Loucy (cell line): ENCODE data around the gene THADA.

ENCODE experiments used
- H2AFZ ChIP-seq: fragments of 200-600 bp; sonication (generic); 2 replicates; pipeline ENCODE4 v1.6.0; 2016; ENCODE audit warnings: antibody characterized with exemption, mild to moderate bottlenecking, low read length, moderate library complexity
- H3F3A ChIP-seq: fragments of 200-600 bp; 2 replicates; pipeline ENCODE4 v1.6.0; 2016; ENCODE audit warnings: antibody characterized with exemption, low read depth, mild to moderate bottlenecking
- H3K27me3 ChIP-seq: fragments of 200-600 bp; sonication (generic); 2 replicates; pipeline ENCODE4 v1.6.1; 2014; ENCODE audit warnings: low read length, mild to moderate bottlenecking; ENCODE audit not compliant: insufficient read depth, poor library complexity, severe bottlenecking
- H3K36me3 ChIP-seq: fragments of 200-600 bp; sonication (generic); 2 replicates; pipeline ENCODE4 v1.6.1; 2016; ENCODE audit warnings: low read length; ENCODE audit not compliant: insufficient read depth
- H3K4me1 ChIP-seq: fragments of 200-600 bp; sonication (generic); 2 replicates; pipeline ENCODE4 v1.5.1; 2014; ENCODE audit warnings: low read length, mild to moderate bottlenecking; ENCODE audit not compliant: insufficient read depth, poor library complexity, severe bottlenecking
- H3K4me2 ChIP-seq: fragments of 200-600 bp; sonication (generic); 2 replicates; pipeline ENCODE4 v1.6.0; 2014; ENCODE audit warnings: antibody characterized with exemption, low read length, low read depth, mild to moderate bottlenecking; ENCODE audit not compliant: poor library complexity, severe bottlenecking
- H3K4me3 ChIP-seq: fragments of 200-600 bp; sonication (generic); 2 replicates; pipeline ENCODE4 v1.5.1; 2014; ENCODE audit warnings: low read length, mild to moderate bottlenecking, mixed read lengths; ENCODE audit not compliant: poor library complexity, severe bottlenecking
- H3K79me2 ChIP-seq: fragments of 200-600 bp; sonication (generic); 2 replicates; pipeline ENCODE4 v1.6.1; 2014; ENCODE audit warnings: low read length; ENCODE audit not compliant: insufficient read depth
- H3K9ac ChIP-seq: fragments of 200-600 bp; sonication (generic); 2 replicates; pipeline ENCODE4 v1.6.0; 2014; ENCODE audit warnings: mild to moderate bottlenecking, low read depth, low read length, moderate library complexity; ENCODE audit not compliant: poor library complexity, severe bottlenecking
- H3K9me2 ChIP-seq: fragments of 200-600 bp; sonication (generic); replicated peaks from 2 replicates; pipeline ENCODE4 v1.6.1; 2016; ENCODE audit warnings: low read depth, low read length, mixed read lengths
- H3K9me3 ChIP-seq: fragments of 200-600 bp; sonication (generic); 2 replicates; pipeline ENCODE4 v1.6.1; 2014; ENCODE audit warnings: mild to moderate bottlenecking, antibody characterized with exemption, low read length, low read depth; ENCODE audit not compliant: insufficient read depth
- H4K20me1 ChIP-seq: fragments of 200-600 bp; sonication (generic); 2 replicates; pipeline ENCODE4 v1.6.0; 2014; ENCODE audit warnings: antibody characterized with exemption, low read length, mild to moderate bottlenecking; ENCODE audit not compliant: insufficient read depth, poor library complexity, severe bottlenecking
- EZH2phosphoT487 ChIP-seq: fragments of 200-600 bp; IDR thresholded peaks from 2 replicates; pipeline ENCODE4 v1.6.1; 2018; ENCODE audit warnings: antibody characterized with exemption, mild to moderate bottlenecking, moderate library complexity, borderline replicate concordance
- TF ChIP-seq, protein P1 (sequence below): fragments of 200-600 bp; sonication (generic); conservative IDR thresholded peaks from 2 replicates; pipeline ENCODE4 v1.5.1; 2014; ENCODE audit warnings: mild to moderate bottlenecking, antibody characterized with exemption, low read length

The THADA gene

DNA sequence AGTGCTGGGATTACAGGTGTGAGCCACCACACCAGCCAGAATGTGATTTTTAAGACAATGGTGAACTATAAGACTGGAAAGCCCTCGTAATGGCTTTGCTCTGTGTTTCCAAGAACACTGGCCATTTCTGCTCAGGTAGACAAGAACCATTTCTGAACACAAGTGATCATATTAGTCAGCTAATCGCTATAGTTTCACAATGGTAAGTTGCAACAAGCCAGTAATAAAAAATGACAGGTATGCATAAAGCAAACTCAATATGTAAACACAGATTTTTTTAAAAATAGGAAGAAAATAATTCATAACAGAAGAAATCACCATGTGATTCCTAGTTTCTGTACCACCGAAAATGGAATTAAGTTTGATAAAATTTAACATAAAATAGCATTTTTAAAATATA lies 166.5 kb downstream of the THADA start:
- TF ChIP-seq, protein P1, sequence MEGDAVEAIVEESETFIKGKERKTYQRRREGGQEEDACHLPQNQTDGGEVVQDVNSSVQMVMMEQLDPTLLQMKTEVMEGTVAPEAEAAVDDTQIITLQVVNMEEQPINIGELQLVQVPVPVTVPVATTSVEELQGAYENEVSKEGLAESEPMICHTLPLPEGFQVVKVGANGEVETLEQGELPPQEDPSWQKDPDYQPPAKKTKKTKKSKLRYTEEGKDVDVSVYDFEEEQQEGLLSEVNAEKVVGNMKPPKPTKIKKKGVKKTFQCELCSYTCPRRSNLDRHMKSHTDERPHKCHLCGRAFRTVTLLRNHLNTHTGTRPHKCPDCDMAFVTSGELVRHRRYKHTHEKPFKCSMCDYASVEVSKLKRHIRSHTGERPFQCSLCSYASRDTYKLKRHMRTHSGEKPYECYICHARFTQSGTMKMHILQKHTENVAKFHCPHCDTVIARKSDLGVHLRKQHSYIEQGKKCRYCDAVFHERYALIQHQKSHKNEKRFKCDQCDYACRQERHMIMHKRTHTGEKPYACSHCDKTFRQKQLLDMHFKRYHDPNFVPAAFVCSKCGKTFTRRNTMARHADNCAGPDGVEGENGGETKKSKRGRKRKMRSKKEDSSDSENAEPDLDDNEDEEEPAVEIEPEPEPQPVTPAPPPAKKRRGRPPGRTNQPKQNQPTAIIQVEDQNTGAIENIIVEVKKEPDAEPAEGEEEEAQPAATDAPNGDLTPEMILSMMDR = no peak
- no peak for TF ChIP-seq EZH2phosphoT487
- Histone ChIP-seq H3F3A (peaks cover 10% of the 10 kb centered on the region; the same call in 1 of the 2 replicates), H3K27me3 (no peaks in the 10 kb centered on the region), H2AFZ (no peak overlapping the region), H3K9me2 (no peaks in the 10 kb centered on the region), H3K4me2 (no peak overlapping the region), H4K20me1 (no peaks in the 10 kb centered on the region), H3K36me3 (no peaks in the 10 kb centered on the region), H3K4me1 (peaks cover 28% of the 10 kb centered on the region), H3K4me3 (no peak overlapping the region), H3K9me3 (no peaks in the 10 kb centered on the region), H3K9ac (no peak overlapping the region), H3K79me2 (no peaks in the 10 kb centered on the region)

DNA sequence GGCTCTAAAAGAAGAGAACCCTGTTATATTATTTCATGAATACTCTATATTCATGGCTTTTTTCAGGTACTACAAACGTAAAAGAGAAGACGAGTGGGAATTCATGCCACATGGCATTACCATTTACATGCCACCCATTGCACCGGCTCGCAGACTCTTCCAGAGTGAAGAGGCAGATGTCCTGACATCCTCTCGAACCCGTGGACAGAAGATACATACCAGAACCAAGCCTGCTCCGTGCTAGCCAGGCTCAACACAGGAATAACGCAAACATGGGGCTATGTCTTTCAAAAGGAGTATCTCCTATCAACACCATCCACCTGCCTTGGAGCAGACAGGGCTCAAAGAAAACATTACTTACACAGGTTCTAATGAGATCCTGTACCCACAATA lies 168.8 kb downstream of the THADA start:
- Histone ChIP-seq H2AFZ (peak overlapping the region; percentile 24), H3F3A (peaks cover 10% of the 10 kb centered on the region; the same call in 1 of the 2 replicates), H3K4me3 (peak overlapping the region; percentile 4), H3K79me2 (no peaks in the 10 kb centered on the region), H3K9me3 (no peaks in the 10 kb centered on the region), H3K27me3 (no peaks in the 10 kb centered on the region), H3K9me2 (no peaks in the 10 kb centered on the region), H3K4me1 (peaks cover 35% of the 10 kb centered on the region), H3K4me2 (peak overlapping the region; percentile 62), H4K20me1 (no peaks in the 10 kb centered on the region), H3K9ac (peak overlapping the region; percentile 35), H3K36me3 (no peaks in the 10 kb centered on the region)
- no peak for TF ChIP-seq EZH2phosphoT487
- TF ChIP-seq, protein P1 = no peak

DNA sequence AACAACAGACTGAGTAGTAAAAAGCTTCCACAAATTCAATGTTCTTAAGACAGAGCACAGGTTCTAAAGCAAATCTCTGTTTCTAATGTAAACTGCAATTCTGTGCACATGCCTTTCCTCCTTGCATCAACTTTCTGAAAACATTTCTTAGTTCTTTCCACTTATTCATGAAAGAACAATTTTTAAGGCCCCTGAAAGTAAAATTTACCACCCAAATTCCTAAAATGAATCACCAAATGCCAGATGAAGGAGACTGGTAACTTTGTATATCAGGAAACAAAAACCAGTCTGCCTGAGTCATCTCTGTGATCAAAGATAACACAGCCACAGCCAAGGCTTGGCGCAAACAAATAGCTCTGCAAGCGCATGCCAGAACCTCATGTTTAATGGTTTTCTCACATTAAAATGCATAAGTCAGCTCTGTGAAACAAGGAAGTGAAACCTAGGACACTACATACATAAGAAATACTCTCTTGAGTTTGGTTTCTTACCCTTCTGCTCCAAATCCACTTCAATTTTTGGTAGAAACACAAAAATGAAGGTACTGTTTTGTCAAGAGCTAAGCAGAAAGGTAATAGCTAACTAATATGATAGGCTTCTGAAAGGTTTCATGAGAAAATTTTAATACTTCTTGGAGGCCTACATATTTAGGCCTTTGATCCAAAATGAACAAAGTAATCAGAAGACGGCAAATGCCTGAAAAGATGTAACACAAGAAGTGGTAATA lies 169.4 kb downstream of the THADA start:
- Histone ChIP-seq H3K79me2 (no peaks in the 10 kb centered on the region), H4K20me1 (no peaks in the 10 kb centered on the region), H3K9me2 (no peaks in the 10 kb centered on the region), H3K36me3 (no peaks in the 10 kb centered on the region), H3K9ac (peak overlapping the region; percentile 49), H3K4me3 (peak overlapping the region; percentile 29), H3K9me3 (no peaks in the 10 kb centered on the region), H2AFZ (peak overlapping the region; percentile 24), H3F3A (peaks cover 10% of the 10 kb centered on the region; the same call in 1 of the 2 replicates), H3K4me1 (peaks cover 35% of the 10 kb centered on the region), H3K4me2 (peak overlapping the region; percentile 62), H3K27me3 (no peaks in the 10 kb centered on the region)
- TF ChIP-seq EZH2phosphoT487 = no peak
- TF ChIP-seq, protein P1 = no peak
